K562 (cell line): Measurements from ENCODE around the gene PDZK1. TPM values are rescaled to one million over a fixed set of nuclear protein-coding genes. Genes with fewer than 3 reads are reported as not detected.

ENCODE experiments used
- ATAC-seq: fragments of 200-7000 bp; cut with Tn5 transposase; 3 replicates; pipeline ENCODE4 v1.9.1; 2020; ENCODE audit warnings: moderate library complexity
- BruUV-seq: library from RNA; stranded (reverse); fragments of 400-500 nt; replicated peaks from 2 replicates; lab custom pipeline; 2021; lab: Mats Ljungman, UMichigan
- CTCF ChIA-PET: fragments of 300-600 bp; formaldehyde crosslinking; extraction: SDS; loops from one replicate; lab custom pipeline; 2021; ENCODE audit warnings: low intra/inter-chr PET ratio; lab: Yijun Ruan, JAX
- POLR2A ChIA-PET: fragments of 300-600, 350-650 bp; sonication (Branson Sonifier 250); formaldehyde crosslinking; extraction: SDS; loops from one replicate; lab custom pipeline; 2021; ENCODE audit warnings: antibody characterized with exemption, inconsistent platforms; lab: Yijun Ruan, JAX
- DNase-seq, 4 experiments: peaks; one replicate each; pipeline versions ENCODE4 v3.0.0 to v3.0.0-alpha.2; 2011 to 2018; ENCODE audit warnings: low spot score in 3 of 4, mixed read lengths in 3 of 4; ENCODE audit errors: extremely low read depth in 1 of 4
- FAIRE-seq: peaks from 2 replicates; lab custom pipeline; 2011; peaks lifted over from hg19 to GRCh38; lab: Jason Lieb, UNC
- H2AFZ ChIP-seq: 2 replicates; pipeline ENCODE4 v1.6.0; 2011; ENCODE audit warnings: low read depth, low read length, control low read depth, inconsistent platforms
- H3K27ac ChIP-seq: fragments of 200-600 bp; 3 replicates; pipeline ENCODE4 v1.8.0; 2011; ENCODE audit warnings: low read depth, mild to moderate bottlenecking, control low read depth, inconsistent platforms, low read length, moderate library complexity, mixed read lengths; ENCODE audit errors: extremely low read depth
- H3K27me3 ChIP-seq, 2 experiments: fragments of 300-600 bp in 1 of 2; 2 replicates in 1 of 2; 3 replicates in 1 of 2; pipeline versions ENCODE4 v1.6.0 to v1.8.0; 2011; ENCODE audit warnings: inconsistent platforms in 2 of 2, low read length in 2 of 2, mild to moderate bottlenecking in 1 of 2, mixed read lengths in 1 of 2, moderate library complexity in 1 of 2; ENCODE audit not compliant: control insufficient read depth in 2 of 2, insufficient read depth in 2 of 2
- H3K36me3 ChIP-seq: fragments of 300-600 bp; 3 replicates; pipeline ENCODE4 v1.8.0; 2011; ENCODE audit warnings: mild to moderate bottlenecking, low read length, inconsistent platforms; ENCODE audit not compliant: control insufficient read depth, insufficient read depth
- H3K4me1 ChIP-seq, 2 experiments: fragments of 200-600 bp in 1 of 2; replicated peaks in 1 of 2; 2 replicates in 1 of 2; 3 replicates in 1 of 2; pipeline versions ENCODE4 v1.5.1 to v1.8.0; 2011; ENCODE audit warnings: inconsistent platforms in 2 of 2, low read length in 2 of 2, mild to moderate bottlenecking in 1 of 2, mixed read lengths in 1 of 2, moderate library complexity in 1 of 2; ENCODE audit not compliant: control insufficient read depth in 2 of 2, insufficient read depth in 2 of 2
- H3K4me2 ChIP-seq: 2 replicates; pipeline ENCODE4 v1.6.1; 2011; ENCODE audit warnings: low read length, control low read depth, inconsistent platforms, mixed read lengths; ENCODE audit not compliant: insufficient read depth
- H3K4me3 ChIP-seq: fragments of 200-600 bp; sonication (generic), shearing (Covaris generic); 2 replicates; pipeline ENCODE4 v1.5.1; 2016; ENCODE audit warnings: control low read depth, inconsistent platforms
- H3K79me2 ChIP-seq: fragments of 200-600 bp; 3 replicates; pipeline ENCODE4 v1.8.0; 2011; ENCODE audit warnings: low read length, inconsistent platforms; ENCODE audit not compliant: control insufficient read depth, insufficient read depth
- H3K9ac ChIP-seq, 2 experiments: 2 replicates each; pipeline versions ENCODE4 v1.6.0 to v1.6.1; 2011; ENCODE audit warnings: low read depth in 2 of 2, low read length in 2 of 2, control low read depth in 1 of 2, inconsistent platforms in 1 of 2, mild to moderate bottlenecking in 1 of 2, mixed read lengths in 1 of 2; ENCODE audit not compliant: insufficient read depth in 1 of 2
- H3K9me1 ChIP-seq: one replicate; pipeline ENCODE4 v1.6.0; 2011; ENCODE audit warnings: inconsistent platforms, mild to moderate bottlenecking, low read length, moderate library complexity; ENCODE audit not compliant: control insufficient read depth, insufficient read depth
- H3K9me3 ChIP-seq: replicated peaks from 2 replicates; pipeline ENCODE4 v1.5.1; 2011; ENCODE audit warnings: low read depth, low read length, inconsistent platforms; ENCODE audit not compliant: control insufficient read depth, insufficient read depth
- H4K20me1 ChIP-seq: replicated peaks from 2 replicates; pipeline ENCODE4 v1.6.1; 2011; ENCODE audit warnings: low read length, inconsistent platforms, mixed read lengths; ENCODE audit not compliant: control insufficient read depth, insufficient read depth
- CTBP1 ChIP-seq: fragments of 450-650 bp; IDR thresholded peaks from 2 replicates; pipeline ENCODE4 v1.6.1; 2016; ENCODE audit warnings: borderline replicate concordance
- DPF2 ChIP-seq: fragments of 450-650 bp; IDR thresholded peaks from 2 replicates; pipeline ENCODE4 v1.6.1; 2016
- FIP1L1 ChIP-seq: fragments of 200-400 bp; formaldehyde crosslinking; IDR thresholded peaks from 2 replicates; pipeline ENCODE4 v1.6.1; 2018; ENCODE audit warnings: mild to moderate bottlenecking, low read depth, low read length; ENCODE audit not compliant: poor library complexity, severe bottlenecking
- HES1 ChIP-seq: fragments of 450-650 bp; IDR thresholded peaks from 2 replicates; pipeline ENCODE4 v1.6.1; 2016; ENCODE audit warnings: low read depth, mild to moderate bottlenecking, moderate library complexity
- IRF2 ChIP-seq: sonication (generic); formaldehyde crosslinking; IDR thresholded peaks from 2 replicates; pipeline ENCODE4 v1.8.1; 2022; ENCODE audit warnings: mild to moderate bottlenecking, missing genetic modification reagents
- MAZ ChIP-seq, 2 experiments: fragments of 450-650 bp in 1 of 2; sonication (generic) in 1 of 2; formaldehyde crosslinking; IDR thresholded peaks in 1 of 2; conservative IDR thresholded peaks in 1 of 2; 2 replicates each; pipeline versions ENCODE4 v1.4.0 to v1.5.0; 2020; ENCODE audit warnings: mild to moderate bottlenecking in 1 of 2, missing genetic modification reagents in 1 of 2
- POLR2AphosphoS2 ChIP-seq: IDR thresholded peaks from 2 replicates; pipeline ENCODE4 v1.6.1; 2012; ENCODE audit warnings: low read length, improper control_type of control experiment
- RBM14 ChIP-seq: fragments of 200-400 bp; formaldehyde crosslinking; IDR thresholded peaks from 2 replicates; pipeline ENCODE4 v1.6.1; 2018; ENCODE audit warnings: low read depth, mild to moderate bottlenecking, low read length, moderate library complexity, borderline replicate concordance; ENCODE audit not compliant: insufficient read depth
- SPI1 ChIP-seq: IDR thresholded peaks from 2 replicates; pipeline ENCODE4 v1.6.1; 2011; ENCODE audit warnings: low read depth, low read length, control low read depth, borderline replicate concordance
- ZNF318 ChIP-seq, 2 experiments: fragments of 450-650 bp; IDR thresholded peaks; 2 replicates each; pipeline ENCODE4 v1.6.1; 2016; ENCODE audit warnings: mild to moderate bottlenecking in 2 of 2, borderline replicate concordance in 1 of 2, low read depth in 1 of 2, moderate library complexity in 1 of 2
- ZNF695 ChIP-seq: fragments of 450-650 bp; formaldehyde crosslinking; IDR thresholded peaks from 2 replicates; pipeline ENCODE4 v1.4.0; 2020; ENCODE audit warnings: mild to moderate bottlenecking, moderate library complexity
- ZNF699 ChIP-seq: fragments of 250-450 bp; sonication (Bioruptor Pico); IDR thresholded peaks from 2 replicates; pipeline ENCODE4 v1.8.0; 2021; ENCODE audit warnings: mild to moderate bottlenecking, moderate library complexity; ENCODE audit not compliant: insufficient replicate concordance
- WGBS: fragments of 100-300 bp; shearing (Covaris generic); methylation state at CpG from one replicate; pipeline ENCODE4 v1.1.6; 2016; ENCODE audit warnings: low coverage, mixed read lengths; ENCODE audit not compliant: insufficient coverage; ENCODE audit errors: missing lambda C conversion rate; 5-methylcytosine and 5-hydroxymethylcytosine counted together
- in situ Hi-C: fragments of 300-500 bp; cut with MboI; formaldehyde crosslinking; loops from 4 replicates; pipeline ENCODE4 v1.15.0; 2018; ENCODE audit warnings: inconsistent platforms, mixed read lengths
- intact Hi-C: fragments of 100-400 bp; cut with micrococcal nuclease; formaldehyde crosslinking; loops from 2 replicates; pipeline ENCODE4 v1.14.2; 2022
- polyA plus RNA-seq, 8 experiments: library from polyadenylated mRNA; depleted of rRNA in 4 of 8; stranded (reverse) in 5 of 8; unstranded in 3 of 8; fragments of >200 nt; fragmentation: Nextera tagmentation in 2 of 8; fragmentation: Illumina TruSeq in 1 of 8; extraction: Ambion mirVana in 2 of 8; extraction: Trizol in 1 of 8; gene quantifications; 2 replicates each; pipeline versions ENCODE4 v1.2.1 to v1.2.3, GENCODE V29; 2011 to 2014; ENCODE audit warnings: inconsistent platforms in 1 of 8, missing spikeins in 1 of 8
- total RNA-seq, 7 experiments: library from RNA; depleted of rRNA in 6 of 7; stranded (reverse); fragments of >200 nt in 6 of 7; fragmentation: Illumina TruSeq in 2 of 7; extraction: Trizol in 2 of 7; gene quantifications; 2 replicates each; pipeline versions ENCODE4 v1.2.1 to v1.2.3, GENCODE V29; 2011 to 2021; ENCODE audit warnings: low replicate concordance in 1 of 7

Gene PDZK1
- total and polyA plus RNA-seq, 9 of the 15 experiments (the other 6 are each of a cell fraction or from before 2014, with no cell fraction given) = 0.04 to 0.22 (median 0.16) TPM; not detected in 2

- intact Hi-C loops = no loop called here
Observed at GRCh38 chr1:145716641-145717345, 9.6 kb upstream of the PDZK1 start.

More at GRCh38 chr1:145716641-145717345, 9.6 kb upstream of the PDZK1 start:
- Histone ChIP-seq H3K4me1 (peaks cover 4 to 9% of the 10 kb centered on the region in 2 experiments; a peak in 3 of 5 replicates), H3K27ac (no peak overlapping the region), H3K27me3 (0 out of 5 replicates have a peak, but pooled peaks cover 0 to 6% of the 10 kb centered on the region in 2 experiments), H3K9me3 (no peaks in the 10 kb centered on the region), H4K20me1 (no peaks in the 10 kb centered on the region)
- no peak for TF ChIP-seq SPI1
- TF ChIP-seq ZNF699 = no peak
- TF ChIP-seq HES1 = no peak
- no peak for TF ChIP-seq ZNF318 (IDR thresholded peaks at IDR 0.05; ENCODE audit: borderline replicate concordance in 1 of 2, low read depth in 1 of 2)
- TF ChIP-seq FIP1L1 = no peak
- TF ChIP-seq MAZ (CRISPR knock-in tag; conservative IDR thresholded peaks at IDR 0.05 in 1 of 2, IDR thresholded peaks at IDR 0.05 in 1 of 2) = no peak
- no peak for TF ChIP-seq ZNF695 (CRISPR knock-in tag)
- no peak for TF ChIP-seq POLR2AphosphoS2
- no peak for TF ChIP-seq DPF2
- TF ChIP-seq RBM14 = no peak
- no peak for TF ChIP-seq IRF2 (CRISPR knock-in tag)
- no peak for TF ChIP-seq CTBP1
- TF ChIP-seq, all 486 proteins: peak for 0
- BruUV-seq = no TSS peak
- Histone ChIP-seq H3K4me2 (no peak overlapping the region), H3K36me3 (no peaks in the 10 kb centered on the region), H3K9ac (no peak overlapping the region), H3K9me1 (no peaks in the 10 kb centered on the region), H3K4me3 (no peak overlapping the region), H2AFZ (no peak overlapping the region), H3K79me2 (no peaks in the 10 kb centered on the region)
- WGBS = 30% methylated on average over 10 of the region's 10 CpGs
- ATAC-seq (no peak), FAIRE-seq (no peak), DNase-seq (no peak)
- in situ Hi-C loops = no loop called here
- POLR2A ChIA-PET = interaction anchor here (0.5 kb wide), 1 partner anchor 21 kb away, joined by 3 read pairs; no protein-coding TSS in a partner anchor
- CTCF ChIA-PET = no interaction called here
